Fibroblast of villous mesenchyme (primary cell): ENCODE data around the gene WDR37. TPM values are rescaled to one million over a fixed set of nuclear protein-coding genes. Genes with fewer than 3 reads are reported as not detected.

Experiments
- DNase-seq: peaks from one replicate; pipeline ENCODE4 v3.0.0-alpha.2; 2010; ENCODE audit warnings: low read depth
- H3K4me3 ChIP-seq: 2 replicates; pipeline ENCODE4 v1.5.1; 2011; ENCODE audit warnings: low read depth, mild to moderate bottlenecking, low read length
- CTCF ChIP-seq: IDR thresholded peaks from 2 replicates; pipeline ENCODE4 v1.5.1; 2012; ENCODE audit warnings: low read depth, mild to moderate bottlenecking, low read length; ENCODE audit not compliant: insufficient read depth
- total RNA-seq: library from RNA; depleted of rRNA; stranded (reverse); fragments of >200 nt; gene quantifications from 2 replicates; pipeline ENCODE4 v1.2.3, GENCODE V29; 2012

Gene WDR37
- total RNA-seq, 1 donor: 27.2 TPM

- H3K4me3 ChIP-seq: no peak overlapping the region
- no peak for TF ChIP-seq CTCF
- no peak for DNase-seq
Measured at GRCh38 chr10:1148855-1149605, 92.8 kb downstream of the WDR37 start.

- peak; percentile 40 for DNase-seq
- no peak for TF ChIP-seq CTCF
- H3K4me3 ChIP-seq: no peak overlapping the region
Measured at GRCh38 chr10:1149793-1150637, 93.8 kb downstream of the WDR37 start.

- DNase-seq: no peak
- H3K4me3 ChIP-seq: no peak overlapping the region
- TF ChIP-seq CTCF: no peak
Measured at GRCh38 chr10:1150638-1150955, 94.4 kb downstream of the WDR37 start.

GRCh38 chr10:1151076-1152033 lies 95.2 kb downstream of the WDR37 start:
- no peak for TF ChIP-seq CTCF
- H3K4me3 ChIP-seq: no peak overlapping the region
- no peak for DNase-seq

GRCh38 chr10:1152386-1153250 lies 96.4 kb downstream of the WDR37 start:
- no peak overlapping the region for H3K4me3 ChIP-seq
- TF ChIP-seq CTCF: no peak
- DNase-seq: no peak
